Measurements from ENCODE around the gene C1QTNF9. TPM values are rescaled to one million over a fixed set of nuclear protein-coding genes. Genes with fewer than 3 reads are reported as not detected.
"Not testable (repeated sequence)": the region's sequence is repeated elsewhere in the genome, so short reads cannot be mapped to it uniquely, and the experiment has no call there.

The C1QTNF9 gene
- total RNA-seq, 1 donor: not detected

DNA sequence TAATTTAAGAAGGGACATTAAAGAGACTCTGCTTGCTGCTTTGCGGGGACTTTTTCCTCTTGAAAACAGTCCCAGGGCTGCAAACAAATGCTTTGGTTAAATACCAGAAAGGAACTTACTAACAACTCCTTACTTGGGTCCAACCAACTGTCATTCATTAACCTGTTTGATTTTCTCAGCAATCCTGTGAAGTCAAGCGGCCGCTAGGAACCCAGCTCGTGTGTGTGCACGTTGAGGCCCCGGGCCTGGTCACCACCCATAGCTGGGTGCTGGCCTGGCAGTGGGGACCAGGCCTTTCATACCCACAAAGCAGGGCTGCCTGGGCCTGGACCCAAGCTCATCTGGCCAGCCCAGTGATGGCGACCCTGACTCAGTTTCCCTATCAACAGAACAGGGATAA is 50.7 kb downstream of the C1QTNF9 start:
- DNase-seq (ENCODE audit: low read depth): no peak
- TF ChIP-seq, protein P1, sequence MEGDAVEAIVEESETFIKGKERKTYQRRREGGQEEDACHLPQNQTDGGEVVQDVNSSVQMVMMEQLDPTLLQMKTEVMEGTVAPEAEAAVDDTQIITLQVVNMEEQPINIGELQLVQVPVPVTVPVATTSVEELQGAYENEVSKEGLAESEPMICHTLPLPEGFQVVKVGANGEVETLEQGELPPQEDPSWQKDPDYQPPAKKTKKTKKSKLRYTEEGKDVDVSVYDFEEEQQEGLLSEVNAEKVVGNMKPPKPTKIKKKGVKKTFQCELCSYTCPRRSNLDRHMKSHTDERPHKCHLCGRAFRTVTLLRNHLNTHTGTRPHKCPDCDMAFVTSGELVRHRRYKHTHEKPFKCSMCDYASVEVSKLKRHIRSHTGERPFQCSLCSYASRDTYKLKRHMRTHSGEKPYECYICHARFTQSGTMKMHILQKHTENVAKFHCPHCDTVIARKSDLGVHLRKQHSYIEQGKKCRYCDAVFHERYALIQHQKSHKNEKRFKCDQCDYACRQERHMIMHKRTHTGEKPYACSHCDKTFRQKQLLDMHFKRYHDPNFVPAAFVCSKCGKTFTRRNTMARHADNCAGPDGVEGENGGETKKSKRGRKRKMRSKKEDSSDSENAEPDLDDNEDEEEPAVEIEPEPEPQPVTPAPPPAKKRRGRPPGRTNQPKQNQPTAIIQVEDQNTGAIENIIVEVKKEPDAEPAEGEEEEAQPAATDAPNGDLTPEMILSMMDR (IDR thresholded peaks at IDR 0.05; ENCODE audit: insufficient read depth, low read depth, low read length): no peak
- H3K4me3 ChIP-seq (ENCODE audit: low read depth, low read length): no peak overlapping the region

DNA sequence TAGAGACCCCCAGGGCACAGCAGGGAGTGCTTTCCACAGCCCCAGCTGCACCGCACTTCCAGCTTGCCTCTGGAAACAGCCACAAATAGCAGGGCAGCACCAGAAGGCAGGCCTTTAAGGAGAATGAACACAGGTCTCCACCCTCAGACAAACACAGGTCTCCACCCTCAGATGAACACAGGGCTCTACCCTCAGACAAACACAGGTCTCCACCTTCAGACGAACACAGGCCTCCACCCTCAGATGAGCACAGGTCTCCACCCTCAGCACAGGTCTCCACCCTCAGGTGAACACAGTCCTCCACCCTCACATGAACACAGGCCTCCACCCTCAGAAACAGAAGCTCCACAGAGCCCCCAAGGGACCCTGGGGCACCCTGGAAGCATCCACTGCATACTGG is 51.7 kb downstream of the C1QTNF9 start:
- DNase-seq (ENCODE audit: low read depth): no peak
- no peak overlapping the region for H3K4me3 ChIP-seq (ENCODE audit: low read depth, low read length)
- TF ChIP-seq, protein P1 (IDR thresholded peaks at IDR 0.05; ENCODE audit: insufficient read depth, low read depth, low read length): no peak

DNA sequence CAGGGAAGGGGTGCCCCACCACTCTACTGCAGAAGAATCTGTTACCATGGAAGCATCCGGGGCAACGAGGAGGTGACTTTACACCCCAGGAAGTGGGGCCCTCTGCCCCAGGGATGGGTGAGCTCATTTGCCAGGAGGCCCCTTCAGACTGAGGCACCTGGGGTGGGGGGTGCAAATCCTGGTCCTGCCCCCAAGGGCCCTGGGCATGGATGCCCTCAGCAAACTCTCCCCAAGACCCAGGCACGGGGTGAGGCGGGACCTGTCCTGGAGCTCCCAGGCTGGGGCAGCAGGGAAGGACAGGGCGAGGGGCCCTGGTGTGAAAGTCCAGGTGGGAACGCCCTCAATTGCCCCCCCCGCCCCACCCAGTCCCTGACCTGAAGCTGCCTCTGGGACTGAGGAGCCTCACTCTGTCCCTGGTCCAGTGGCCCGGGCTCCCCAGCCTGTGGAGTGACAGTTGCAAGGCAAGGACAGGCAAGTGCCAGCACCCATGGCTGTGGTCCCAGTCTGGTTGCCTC is 52.5 kb downstream of the C1QTNF9 start:
- DNase-seq (ENCODE audit: low read depth): no peak
- no peak overlapping the region for H3K4me3 ChIP-seq (ENCODE audit: low read depth, low read length)
- TF ChIP-seq, protein P1 (IDR thresholded peaks at IDR 0.05; ENCODE audit: insufficient read depth, low read depth, low read length): no peak

DNA sequence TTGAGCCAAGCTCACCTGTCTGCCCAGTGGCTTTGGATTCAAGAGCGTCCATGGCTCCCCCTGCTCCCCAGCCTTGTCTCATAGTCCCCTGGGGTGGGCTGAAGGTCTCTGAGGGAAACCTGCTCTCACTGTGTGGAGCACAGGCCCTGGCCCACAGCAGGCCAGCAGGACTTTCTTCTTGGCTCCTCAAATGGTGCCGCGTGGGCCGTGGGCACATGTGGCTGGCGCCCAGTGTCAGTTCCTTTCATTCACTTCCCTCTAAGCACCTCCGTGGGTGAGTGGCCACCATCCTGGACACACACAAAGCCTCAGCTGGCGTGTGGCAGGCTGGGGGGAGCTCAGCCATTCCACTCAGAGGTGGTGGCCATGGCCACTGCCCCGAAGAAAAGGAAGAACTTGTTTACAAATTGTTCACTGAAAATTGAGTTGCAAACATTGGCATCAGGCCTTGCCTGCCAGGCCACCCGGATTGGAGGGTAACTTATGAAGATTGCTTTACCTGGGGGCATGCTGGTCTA is 53.1 kb downstream of the C1QTNF9 start:
- DNase-seq (ENCODE audit: low read depth): no peak
- TF ChIP-seq, protein P1 (IDR thresholded peaks at IDR 0.05; ENCODE audit: insufficient read depth, low read depth, low read length): no peak
- no peak overlapping the region for H3K4me3 ChIP-seq (ENCODE audit: low read depth, low read length)

DNA sequence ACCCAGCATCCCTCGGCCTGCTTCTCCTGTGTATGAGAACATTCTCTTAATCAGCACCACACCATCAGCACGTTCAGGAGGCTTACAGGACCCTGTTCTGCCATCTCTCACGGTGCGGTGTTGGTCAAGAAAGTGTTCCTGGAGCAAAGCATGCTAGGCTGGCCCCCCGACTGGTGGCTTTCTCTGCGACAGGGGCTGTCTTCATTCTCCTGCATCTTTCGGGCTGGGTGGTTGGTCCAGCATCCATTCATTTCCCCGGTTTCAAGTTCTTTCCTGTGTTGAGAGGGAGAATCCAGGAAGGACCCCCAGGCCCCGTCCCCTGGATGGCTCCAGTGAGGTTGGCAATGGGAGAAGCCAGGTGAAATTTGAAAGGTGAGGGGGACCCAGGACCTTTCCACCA is 55.8 kb downstream of the C1QTNF9 start:
- TF ChIP-seq, protein P1 (IDR thresholded peaks at IDR 0.05; ENCODE audit: insufficient read depth, low read depth, low read length): no peak
- DNase-seq (ENCODE audit: low read depth): no peak
- H3K4me3 ChIP-seq (ENCODE audit: low read depth, low read length): no peak overlapping the region

DNA sequence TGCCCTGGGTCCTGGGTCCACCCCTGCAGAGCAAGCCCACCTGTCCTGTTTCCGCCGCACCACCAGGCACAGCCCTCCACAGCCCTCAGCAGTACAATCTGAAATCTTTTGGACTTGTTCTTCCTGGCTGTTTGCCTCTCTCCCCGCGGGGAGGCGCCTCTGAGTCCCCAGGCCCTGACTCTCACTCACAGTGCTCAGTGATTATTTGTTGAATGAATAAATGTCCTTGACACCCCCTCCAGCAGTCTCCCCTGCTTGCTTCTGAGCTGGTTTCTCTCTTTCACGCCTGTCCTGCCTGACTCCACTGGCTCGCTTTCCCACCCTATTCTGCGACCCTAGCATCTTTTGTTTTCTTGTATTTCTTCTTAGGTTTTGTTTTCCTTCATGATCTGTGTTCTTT is 56.9 kb downstream of the C1QTNF9 start:
- not testable (repeated sequence) for DNase-seq (ENCODE audit: low read depth); H3K4me3 ChIP-seq (ENCODE audit: low read depth, low read length)

DNA sequence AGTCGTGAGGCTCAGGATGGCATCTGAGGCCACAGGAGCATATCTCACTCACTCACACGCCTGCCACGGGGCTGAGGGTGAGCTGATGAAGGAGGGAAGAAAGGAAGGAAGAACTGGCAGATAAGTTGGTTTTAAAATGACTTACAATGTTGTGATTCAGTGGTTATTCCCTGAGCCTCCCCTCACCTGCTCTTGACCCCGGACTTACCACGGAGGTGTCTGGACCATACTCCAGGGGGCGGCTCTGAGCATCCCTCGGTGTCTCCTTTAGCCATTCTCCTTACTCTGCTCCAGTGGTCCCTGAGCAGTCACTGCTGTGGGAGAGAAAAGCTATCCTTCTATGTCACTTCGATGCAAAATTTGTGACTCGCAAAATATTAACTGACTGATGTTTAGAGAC is 61.9 kb downstream of the C1QTNF9 start:
- H3K4me3 ChIP-seq (ENCODE audit: low read depth, low read length): not testable (repeated sequence)

More for the DNA sequence above, 61.9 kb downstream of the C1QTNF9 start:
- not testable (repeated sequence) for DNase-seq (ENCODE audit: low read depth)

Other genes with a start within 250 kb of the C1QTNF9 start
- gene SPATA13, start 148.9 kb upstream of the C1QTNF9 start, total RNA-seq: 17.7 and 19.9 TPM in 2 replicates
- gene PARP4, start 203.2 kb downstream of the C1QTNF9 start, total RNA-seq: 50.5 and 53.5 TPM in 2 replicates

Measured in fibroblast of villous mesenchyme (primary cell).